Left forelimb (tissue), 1 donor: ENCODE results near the gene RAB30.
A peak's percentile ranks its signal among the peaks of the same experiment; 100 is the strongest.

Source experiments
- DNase-seq: peaks from one replicate; pipeline ENCODE4 v3.0.0-alpha.2; 2018; ENCODE audit warnings: low spot score

Gene RAB30, protein sequence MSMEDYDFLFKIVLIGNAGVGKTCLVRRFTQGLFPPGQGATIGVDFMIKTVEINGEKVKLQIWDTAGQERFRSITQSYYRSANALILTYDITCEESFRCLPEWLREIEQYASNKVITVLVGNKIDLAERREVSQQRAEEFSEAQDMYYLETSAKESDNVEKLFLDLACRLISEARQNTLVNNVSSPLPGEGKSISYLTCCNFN

DNA sequence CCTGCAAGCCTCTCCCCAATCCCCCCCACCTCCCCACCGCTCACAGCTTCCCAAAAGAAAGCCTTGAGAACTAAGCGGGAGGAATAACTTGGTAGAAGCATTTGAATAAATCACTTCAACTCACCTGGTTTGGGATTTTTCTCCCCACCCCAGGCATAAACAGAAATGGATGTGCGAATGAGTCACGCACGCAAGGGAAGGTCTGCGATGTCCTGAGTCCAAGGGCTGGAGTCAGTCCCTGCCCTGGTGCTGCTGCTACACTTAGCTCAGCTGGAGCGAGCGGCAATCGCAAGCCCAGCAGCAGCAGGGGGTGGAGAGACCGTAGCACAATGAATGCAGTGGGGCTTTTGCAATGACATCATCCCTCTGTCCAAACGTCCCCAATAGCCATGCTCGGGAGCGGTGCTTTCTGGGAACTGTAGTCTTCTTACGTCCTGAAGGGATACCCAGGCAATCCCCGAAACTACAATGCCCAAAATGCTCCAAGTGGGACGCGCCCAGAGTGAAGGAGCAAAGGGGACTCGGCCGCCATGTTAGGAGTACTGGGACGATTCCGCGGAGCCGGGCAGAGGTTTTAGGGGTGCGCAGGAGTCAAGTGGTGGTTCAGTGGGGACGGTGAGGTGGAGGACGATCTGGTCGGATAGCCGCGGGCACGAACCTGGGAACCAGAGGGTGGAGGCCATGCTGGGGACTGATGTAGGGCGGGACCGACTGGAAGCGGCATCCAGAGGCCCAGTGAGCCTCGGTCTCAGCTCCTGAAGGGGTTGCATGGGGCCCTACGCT lies at the start of gene RAB30:
Gene RAB30 (minus strand): TSS at position 331 of the 783 bp plus-strand sequence. CDS start 74,581 bp downstream, outside the sequence.
- DNase-seq = peak; percentile 93

DNA sequence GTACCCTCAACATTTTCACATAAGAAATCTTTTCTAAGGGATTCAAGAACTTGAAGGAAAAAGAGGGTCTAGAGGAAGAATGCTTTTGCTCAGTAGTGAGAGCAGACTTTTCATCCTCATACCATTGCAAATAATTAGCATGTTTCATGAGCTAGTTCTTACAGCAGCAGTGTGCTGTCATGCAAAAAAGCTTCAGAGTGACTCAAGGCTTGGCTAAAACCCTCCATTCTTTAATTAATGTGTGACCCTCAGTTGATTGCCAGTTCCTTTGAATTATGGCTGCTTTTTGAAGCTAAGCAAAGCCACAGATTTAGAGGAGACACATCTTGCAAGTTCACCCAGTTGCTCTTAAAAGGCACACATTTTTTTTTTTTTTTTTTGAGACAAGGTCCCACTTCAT lies 48.6 kb upstream of the RAB30 start:
- DNase-seq = no peak

GRCh38 chr11:83119216-83119615 lies 47.5 kb upstream of the RAB30 start:
- DNase-seq = no peak

GRCh38 chr11:83118814-83119213 lies 47.1 kb upstream of the RAB30 start:
- no peak for DNase-seq

DNA sequence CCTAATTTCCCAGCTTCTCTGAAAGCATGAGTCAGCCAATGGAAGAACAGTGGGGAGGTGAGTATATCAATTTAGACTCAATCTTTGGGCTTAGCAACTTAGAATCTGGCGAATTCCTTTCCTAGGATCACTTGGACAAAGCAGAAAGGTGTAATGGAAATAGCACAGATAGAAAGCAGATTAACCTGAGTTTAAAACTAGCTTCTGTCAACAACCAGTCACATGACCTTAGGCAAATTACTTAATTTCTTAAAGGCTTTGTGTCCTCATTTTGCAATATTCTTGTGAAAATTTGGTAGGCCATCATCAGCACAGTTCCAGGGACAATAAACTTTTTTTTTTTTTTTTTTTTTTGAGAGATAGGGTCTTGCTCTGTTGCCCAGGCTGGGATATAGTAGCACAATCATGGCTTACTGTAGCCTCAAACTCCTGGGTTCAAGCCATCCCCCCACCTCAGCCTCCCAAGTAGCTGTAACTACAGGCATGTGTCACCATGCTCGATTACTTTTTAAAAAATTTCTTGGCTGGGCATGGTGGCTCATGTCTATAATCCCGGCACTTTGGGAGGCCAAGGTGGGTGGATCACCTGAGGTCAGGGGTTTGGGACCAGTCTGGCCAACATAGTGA lies 44.4 kb upstream of the RAB30 start:
- DNase-seq = no peak

GRCh38 chr11:83115551-83115950 lies 43.9 kb upstream of the RAB30 start:
- no peak for DNase-seq

DNA sequence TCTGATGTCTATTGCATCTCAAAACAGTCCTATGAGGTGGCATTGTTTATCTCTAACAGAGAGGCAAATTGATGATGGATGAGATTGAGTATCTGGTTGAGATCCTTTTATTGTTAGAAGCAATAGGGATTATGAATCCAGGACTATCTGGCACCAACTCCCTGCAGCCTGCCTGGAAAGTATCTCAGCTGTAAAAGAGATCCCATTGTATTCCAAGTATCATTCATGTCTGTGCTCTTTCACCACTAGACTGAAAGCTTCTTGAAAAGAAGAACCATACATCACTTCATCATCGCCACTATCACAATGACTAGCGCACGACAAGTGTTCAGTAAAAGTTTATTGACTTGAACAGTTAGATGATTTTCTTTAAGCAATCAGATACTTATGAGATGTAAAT lies 43.3 kb upstream of the RAB30 start:
- no peak for DNase-seq

DNA sequence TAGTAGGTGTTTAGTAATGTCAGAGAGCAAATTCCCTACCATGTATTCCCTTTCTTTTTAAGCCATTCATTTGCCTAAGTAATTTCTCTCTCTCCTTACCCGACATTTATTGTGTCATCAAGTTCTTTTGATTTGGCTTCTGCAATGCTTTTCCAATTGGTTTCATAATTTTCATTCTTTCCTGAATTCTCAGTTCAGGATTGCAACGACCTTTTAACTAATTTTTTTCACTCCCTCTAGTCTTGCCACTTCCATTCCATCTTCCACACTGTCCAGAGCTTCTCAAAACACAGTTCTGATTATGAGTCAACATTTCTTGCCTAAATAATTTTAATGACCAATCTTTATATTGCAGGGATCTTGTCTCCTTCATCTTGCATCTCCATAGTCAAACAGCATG lies 41.2 kb upstream of the RAB30 start:
- DNase-seq = no peak

DNA sequence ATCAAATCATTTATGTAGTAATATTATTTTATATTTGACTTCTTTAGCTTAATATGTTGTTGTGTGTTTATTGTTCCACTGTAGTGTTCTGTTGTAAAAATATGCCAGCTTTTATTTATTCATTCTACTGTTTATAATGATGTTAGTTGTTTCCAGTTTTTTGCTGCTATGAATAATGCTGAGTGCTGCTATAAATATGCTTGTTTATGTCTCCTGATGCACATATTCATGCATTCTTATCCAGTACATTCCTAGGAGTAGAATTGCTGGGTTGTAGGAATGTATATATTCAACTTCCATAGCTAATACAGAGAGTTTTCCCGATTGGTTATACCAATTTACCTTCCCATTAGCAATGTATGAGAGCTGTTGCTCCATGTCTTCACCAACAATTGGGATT lies 33.5 kb upstream of the RAB30 start:
- no peak for DNase-seq

GRCh38 chr11:83102834-83103233 lies 31.1 kb upstream of the RAB30 start:
- no peak for DNase-seq

- no peak for DNase-seq
Observed at GRCh38 chr11:83097429-83098075, 25.9 kb upstream of the RAB30 start.

GRCh38 chr11:83093634-83094033 lies 21.9 kb upstream of the RAB30 start:
- no peak for DNase-seq

- no peak for DNase-seq
Observed at GRCh38 chr11:83092488-83093384, 21.0 kb upstream of the RAB30 start.

- DNase-seq = no peak
Observed at GRCh38 chr11:83088965-83089364, 17.3 kb upstream of the RAB30 start.

GRCh38 chr11:83087035-83087434 lies 15.3 kb upstream of the RAB30 start:
- no peak for DNase-seq

GRCh38 chr11:83079820-83080219 lies 8.1 kb upstream of the RAB30 start:
- DNase-seq = no peak

GRCh38 chr11:83078269-83078668 lies 6.6 kb upstream of the RAB30 start:
- no peak for DNase-seq

- DNase-seq = no peak
Observed at GRCh38 chr11:83073884-83074283, 2.2 kb upstream of the RAB30 start.

- no peak for DNase-seq
Observed at GRCh38 chr11:83073258-83073657, 1.6 kb upstream of the RAB30 start.

- DNase-seq = no peak
Observed at GRCh38 chr11:83072350-83073242, 899 bp upstream of the RAB30 start.
